HG02885 (cell line): ENCODE measurements around the gene LCN2.
"Not testable (repeated sequence)": the region's sequence is repeated elsewhere in the genome, so short reads cannot be mapped to it uniquely, and the experiment has no call there.

Experiments used
- ATAC-seq: cut with Tn5 transposase; IDR thresholded peaks from one replicate; pipeline ENCODE4 v1.9.1; 2021; ENCODE audit warnings: mild to moderate bottlenecking; ENCODE audit not compliant: unreplicated experiment, poor library complexity

Gene LCN2

DNA sequence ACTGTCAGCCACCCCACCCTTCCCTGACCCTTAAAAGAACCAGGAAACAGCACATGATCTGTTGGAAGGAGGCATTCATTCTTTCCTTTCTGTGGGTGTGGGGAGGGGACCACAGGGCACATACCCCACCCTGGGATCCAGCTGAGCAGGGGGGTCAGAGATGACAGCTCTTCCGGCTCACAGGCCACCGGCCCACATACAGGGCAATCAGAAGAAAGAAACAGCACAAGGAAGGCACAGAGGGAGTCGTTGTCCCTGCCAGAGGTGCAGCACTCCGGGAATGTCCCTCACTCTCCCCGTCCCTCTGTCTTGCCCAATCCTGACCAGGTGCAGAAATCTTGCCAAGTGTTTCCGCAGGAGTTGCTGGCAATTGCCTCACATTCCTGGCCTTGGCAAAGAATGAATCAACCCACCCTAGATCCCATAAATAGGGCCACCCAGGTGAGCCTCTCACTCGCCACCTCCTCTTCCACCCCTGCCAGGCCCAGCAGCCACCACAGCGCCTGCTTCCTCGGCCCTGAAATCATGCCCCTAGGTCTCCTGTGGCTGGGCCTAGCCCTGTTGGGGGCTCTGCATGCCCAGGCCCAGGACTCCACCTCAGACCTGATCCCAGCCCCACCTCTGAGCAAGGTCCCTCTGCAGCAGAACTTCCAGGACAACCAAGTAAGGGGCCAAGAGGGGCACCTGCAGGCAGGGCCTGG, at the start of gene LCN2:
TSS of gene LCN2 (plus strand) at position 453 of the 701 bp plus-strand sequence. CDS start at position 526, 73 bp downstream.
- ATAC-seq = no peak

GRCh38 chr9:128099932-128100491, 49.2 kb upstream of the LCN2 start:
- ATAC-seq = no peak

DNA sequence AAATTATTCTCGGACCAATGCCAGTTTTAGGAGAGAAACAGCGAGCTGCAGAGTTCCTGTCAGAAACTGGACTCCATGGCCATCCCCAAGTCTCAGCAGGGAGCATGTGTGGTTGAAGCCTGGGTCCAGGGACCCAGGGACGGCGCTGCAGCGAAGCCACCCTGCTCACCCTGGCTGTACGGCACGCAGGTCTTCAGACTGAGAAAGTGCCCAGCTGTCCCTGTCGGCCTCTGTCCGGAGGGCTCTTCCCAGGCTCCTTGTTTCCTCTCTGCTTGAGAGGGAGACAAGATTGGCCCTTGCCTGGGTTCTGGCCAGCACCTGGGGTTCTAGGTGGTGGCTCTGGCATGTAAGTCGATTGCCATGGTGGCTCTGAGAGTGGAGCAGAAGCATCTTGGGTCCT, 48.7 kb upstream of the LCN2 start:
- ATAC-seq = no peak

- ATAC-seq = no peak
Observed at GRCh38 chr9:128101231-128101661, 48.0 kb upstream of the LCN2 start.

- ATAC-seq = no peak
Observed at GRCh38 chr9:128101690-128102089, 47.6 kb upstream of the LCN2 start.

GRCh38 chr9:128102196-128102595, 47.1 kb upstream of the LCN2 start:
- no peak for ATAC-seq

GRCh38 chr9:128102861-128103588, 46.2 kb upstream of the LCN2 start:
- ATAC-seq = no peak

DNA sequence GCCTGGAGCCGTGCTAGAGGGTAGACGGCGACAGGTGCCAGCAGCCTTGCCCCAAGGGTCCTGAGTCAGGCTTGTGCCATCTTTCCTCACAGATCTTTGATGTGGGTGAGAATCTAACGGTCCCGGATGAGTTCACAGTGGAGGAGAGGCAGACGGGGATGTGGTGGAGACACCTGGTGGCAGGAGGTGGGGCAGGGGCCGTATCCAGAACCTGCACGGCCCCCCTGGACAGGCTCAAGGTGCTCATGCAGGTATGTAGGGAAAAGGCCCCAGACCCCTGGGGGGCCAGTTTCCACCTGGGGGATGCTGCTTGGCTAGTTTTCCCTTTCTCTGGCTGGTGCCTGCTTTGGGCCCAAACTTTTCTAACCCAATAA, 45.7 kb upstream of the LCN2 start:
- no peak for ATAC-seq

DNA sequence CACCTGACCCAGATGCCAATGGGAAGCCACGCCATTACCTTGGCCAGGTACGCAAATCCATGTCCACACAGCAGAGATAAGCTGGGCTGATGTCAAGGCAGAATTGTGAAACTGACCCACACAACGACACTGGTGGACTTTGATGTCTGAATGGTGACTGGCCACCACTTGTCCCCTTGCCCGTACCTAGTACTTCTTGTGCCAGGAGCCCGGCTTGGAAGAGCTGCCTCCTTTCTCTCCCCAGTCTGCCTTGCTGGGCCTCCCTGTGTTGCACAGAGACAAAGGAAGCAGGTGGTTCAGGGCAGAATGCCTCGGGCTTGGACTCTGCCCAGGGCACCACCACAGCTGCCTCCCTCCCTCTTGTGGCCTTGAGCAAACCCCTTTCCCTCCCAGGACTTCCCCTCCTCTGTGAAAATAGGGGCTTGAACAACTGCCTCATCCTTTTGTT, 45.1 kb upstream of the LCN2 start:
- ATAC-seq = no peak

GRCh38 chr9:128105538-128106175, 43.6 kb upstream of the LCN2 start:
- no peak for ATAC-seq

GRCh38 chr9:128106181-128106939, 42.9 kb upstream of the LCN2 start:
- no peak for ATAC-seq

DNA sequence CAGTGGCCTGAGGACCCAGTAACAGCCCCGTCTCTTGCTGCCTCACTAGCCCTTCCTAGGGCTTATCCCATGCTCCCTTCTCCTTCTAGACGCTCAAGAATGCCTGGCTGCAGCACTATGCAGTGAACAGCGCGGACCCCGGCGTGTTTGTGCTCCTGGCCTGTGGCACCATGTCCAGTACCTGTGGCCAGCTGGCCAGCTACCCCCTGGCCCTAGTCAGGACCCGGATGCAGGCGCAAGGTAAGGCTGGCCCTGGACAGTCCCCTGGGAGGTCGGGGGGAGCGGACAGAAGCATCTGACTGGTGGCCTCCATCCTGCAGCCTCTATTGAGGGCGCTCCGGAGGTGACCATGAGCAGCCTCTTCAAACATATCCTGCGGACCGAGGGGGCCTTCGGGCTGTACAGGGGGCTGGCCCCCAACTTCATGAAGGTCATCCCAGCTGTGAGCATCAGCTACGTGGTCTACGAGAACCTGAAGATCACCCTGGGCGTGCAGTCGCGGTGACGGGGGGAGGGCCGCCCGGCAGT, 42.2 kb upstream of the LCN2 start:
- ATAC-seq = no peak

- ATAC-seq = no peak
Observed at GRCh38 chr9:128107468-128108268, 41.6 kb upstream of the LCN2 start.

DNA sequence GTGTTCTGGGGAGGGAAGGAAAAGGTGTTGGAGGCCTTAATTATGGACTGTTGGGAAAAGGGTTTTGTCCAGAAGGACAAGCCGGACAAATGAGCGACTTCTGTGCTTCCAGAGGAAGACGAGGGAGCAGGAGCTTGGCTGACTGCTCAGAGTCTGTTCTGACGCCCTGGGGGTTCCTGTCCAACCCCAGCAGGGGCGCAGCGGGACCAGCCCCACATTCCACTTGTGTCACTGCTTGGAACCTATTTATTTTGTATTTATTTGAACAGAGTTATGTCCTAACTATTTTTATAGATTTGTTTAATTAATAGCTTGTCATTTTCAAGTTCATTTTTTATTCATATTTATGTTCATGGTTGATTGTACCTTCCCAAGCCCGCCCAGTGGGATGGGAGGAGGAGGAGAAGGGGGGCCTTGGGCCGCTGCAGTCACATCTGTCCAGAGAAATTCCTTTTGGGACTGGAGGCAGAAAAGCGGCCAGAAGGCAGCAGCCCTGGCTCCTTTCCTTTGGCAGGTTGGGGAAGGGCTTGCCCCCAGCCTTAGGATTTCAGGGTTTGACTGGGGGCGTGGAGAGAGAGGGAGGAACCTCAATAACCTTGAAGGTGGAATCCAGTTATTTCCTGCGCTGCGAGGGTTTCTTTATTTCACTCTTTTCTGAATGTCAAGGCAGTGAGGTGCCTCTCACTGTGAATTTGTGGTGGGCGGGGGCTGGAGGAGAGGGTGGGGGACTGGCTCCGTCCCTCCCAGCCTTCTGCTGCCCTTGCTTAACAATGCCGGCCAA, 40.8 kb upstream of the LCN2 start:
- ATAC-seq = no peak

DNA sequence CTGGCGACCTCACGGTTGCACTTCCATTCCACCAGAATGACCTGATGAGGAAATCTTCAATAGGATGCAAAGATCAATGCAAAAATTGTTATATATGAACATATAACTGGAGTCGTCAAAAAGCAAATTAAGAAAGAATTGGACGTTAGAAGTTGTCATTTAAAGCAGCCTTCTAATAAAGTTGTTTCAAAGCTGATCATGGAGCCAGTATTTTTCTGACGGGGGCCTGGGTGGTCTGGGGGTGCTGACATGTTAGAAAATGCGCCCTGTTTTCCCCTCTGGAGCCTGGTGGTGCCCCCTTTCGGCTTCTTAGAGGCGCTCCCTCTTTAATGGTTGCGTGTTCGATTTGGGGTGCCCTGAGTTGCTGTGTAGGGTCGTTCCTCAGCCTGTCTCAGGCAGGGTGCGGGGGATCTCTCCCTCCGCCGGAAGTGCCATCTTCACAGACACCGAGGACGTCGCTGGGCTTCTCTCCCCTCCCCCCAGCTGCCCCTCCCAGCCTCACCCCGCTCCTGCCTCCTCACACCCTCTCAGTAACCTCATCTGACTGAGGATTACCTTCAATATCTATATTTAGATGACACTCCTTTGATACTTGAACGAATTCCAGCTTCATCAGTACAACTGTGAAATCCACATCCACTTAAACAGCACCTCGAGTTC, 40.1 kb upstream of the LCN2 start:
- no peak for ATAC-seq

GRCh38 chr9:128111726-128112125, 37.5 kb upstream of the LCN2 start:
- ATAC-seq = not testable (repeated sequence)

- ATAC-seq = no peak
Observed at GRCh38 chr9:128113526-128114325, 35.5 kb upstream of the LCN2 start.
